ENCODE results near the gene CCNL1. TPM values are rescaled to one million over a fixed set of nuclear protein-coding genes. Genes with fewer than 3 reads are reported as not detected.

CCNL1 gene
- total RNA-seq, 4 donors from 2014 or later, result 378 to 875 (median 605) TPM

DNA sequence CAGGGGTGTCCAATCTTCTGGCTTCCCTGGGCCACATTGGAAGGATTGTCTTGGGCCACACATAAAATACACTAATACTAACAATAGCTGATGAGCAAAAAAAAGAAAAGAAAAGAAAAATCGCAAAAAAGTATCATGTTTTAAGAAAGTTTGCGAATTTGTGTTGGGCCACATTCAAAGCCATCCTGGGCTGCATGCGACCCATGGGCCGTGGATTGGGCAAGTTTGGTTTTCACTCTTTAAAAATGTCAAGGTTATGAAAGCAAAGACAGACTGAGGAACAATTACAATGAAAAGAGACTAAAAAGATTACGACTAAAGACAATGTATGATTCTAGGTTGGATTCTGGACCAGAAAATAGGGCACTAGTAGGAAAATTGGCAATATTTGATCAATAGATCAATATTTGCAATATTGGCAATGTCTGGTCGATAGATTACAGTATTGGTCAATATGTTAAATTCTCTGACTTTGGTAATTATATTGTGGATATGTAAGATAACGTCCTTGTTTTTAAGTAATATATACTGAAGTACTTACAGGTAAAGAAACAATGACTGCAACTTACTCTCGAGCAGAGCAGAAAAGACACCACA, 19.9 kb downstream of the CCNL1 start:
- DNase-seq (ENCODE audit: low spot score) (no peak), ATAC-seq (ENCODE audit: low FRiP score) (no peak)
- TF ChIP-seq, protein P1, sequence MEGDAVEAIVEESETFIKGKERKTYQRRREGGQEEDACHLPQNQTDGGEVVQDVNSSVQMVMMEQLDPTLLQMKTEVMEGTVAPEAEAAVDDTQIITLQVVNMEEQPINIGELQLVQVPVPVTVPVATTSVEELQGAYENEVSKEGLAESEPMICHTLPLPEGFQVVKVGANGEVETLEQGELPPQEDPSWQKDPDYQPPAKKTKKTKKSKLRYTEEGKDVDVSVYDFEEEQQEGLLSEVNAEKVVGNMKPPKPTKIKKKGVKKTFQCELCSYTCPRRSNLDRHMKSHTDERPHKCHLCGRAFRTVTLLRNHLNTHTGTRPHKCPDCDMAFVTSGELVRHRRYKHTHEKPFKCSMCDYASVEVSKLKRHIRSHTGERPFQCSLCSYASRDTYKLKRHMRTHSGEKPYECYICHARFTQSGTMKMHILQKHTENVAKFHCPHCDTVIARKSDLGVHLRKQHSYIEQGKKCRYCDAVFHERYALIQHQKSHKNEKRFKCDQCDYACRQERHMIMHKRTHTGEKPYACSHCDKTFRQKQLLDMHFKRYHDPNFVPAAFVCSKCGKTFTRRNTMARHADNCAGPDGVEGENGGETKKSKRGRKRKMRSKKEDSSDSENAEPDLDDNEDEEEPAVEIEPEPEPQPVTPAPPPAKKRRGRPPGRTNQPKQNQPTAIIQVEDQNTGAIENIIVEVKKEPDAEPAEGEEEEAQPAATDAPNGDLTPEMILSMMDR (IDR thresholded peaks at IDR 0.05), result no peak

DNA sequence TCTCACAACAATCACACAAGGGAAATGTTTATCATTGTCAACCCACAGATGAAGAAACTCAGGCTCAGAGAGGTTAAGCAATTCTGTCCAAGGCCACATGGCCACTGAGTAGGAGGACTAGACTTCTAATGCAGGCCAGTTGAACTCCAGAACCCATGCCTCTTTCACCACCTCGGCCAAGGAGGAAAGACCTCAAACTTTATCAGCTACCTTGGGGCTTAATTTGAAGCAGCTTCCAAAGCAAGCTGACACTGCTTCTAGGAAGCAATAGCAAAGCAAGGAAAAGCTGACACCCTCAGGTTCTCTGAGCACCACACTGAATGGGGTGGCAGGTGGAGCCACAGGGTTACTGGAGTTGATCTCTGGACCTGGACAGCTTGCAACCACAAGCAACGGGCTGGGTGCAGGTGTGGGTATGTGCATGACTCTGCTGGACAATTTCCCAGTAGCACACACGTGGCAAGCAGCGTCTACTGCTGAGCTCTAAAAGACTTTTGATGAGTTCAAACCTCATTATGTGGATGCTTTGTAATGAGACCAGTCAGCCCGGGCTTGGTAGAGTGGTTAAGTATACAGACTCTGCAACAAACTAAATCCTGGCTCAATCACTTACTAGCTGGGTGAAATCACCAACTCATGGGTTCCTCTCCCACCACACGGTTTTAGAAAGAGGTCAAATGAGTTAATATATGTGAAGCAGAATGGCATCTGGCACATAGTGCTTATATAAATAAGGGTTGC, 23.1 kb downstream of the CCNL1 start:
- ATAC-seq (ENCODE audit: low FRiP score), result peak; percentile 11
- DNase-seq (ENCODE audit: low spot score), result no peak
- TF ChIP-seq, protein P1 (IDR thresholded peaks at IDR 0.05), result no peak

DNA sequence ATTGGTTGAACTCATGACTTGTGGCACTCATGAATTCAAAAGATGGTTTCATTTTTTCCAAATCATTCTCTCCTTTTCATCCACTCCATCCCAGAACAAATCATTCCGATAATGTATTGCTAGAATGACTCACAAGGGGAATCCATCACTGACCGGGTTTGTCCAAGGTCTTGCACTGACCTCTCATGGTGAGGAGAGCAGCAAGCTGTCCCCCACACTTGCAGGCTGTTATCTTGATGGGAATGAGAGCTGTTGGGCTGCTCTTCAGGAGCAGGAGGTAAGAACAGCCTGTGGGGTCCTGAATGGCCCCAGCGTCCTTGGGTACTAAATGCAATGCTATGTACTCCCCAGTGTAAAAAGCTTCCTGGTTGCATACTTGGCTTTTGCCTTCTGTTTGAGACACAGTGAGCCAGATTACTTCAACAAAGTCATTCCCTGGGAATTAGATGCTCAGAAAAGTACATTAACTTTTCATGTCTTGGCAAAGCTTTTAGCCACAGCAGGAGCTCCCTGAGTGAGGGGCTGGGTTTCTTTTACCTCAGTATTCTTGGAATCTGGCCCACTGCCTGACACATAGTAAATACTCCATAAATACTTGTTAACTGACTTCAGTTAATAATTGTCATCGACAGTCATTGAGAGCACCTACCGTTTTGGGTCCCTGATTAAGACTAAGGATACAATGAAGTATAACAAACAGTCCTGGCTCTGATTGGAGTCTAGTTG, 24.1 kb downstream of the CCNL1 start:
- no peak for DNase-seq (ENCODE audit: low spot score)
- TF ChIP-seq, protein P1 (IDR thresholded peaks at IDR 0.05), result no peak
- ATAC-seq (ENCODE audit: low FRiP score), result peak; percentile 60

DNA sequence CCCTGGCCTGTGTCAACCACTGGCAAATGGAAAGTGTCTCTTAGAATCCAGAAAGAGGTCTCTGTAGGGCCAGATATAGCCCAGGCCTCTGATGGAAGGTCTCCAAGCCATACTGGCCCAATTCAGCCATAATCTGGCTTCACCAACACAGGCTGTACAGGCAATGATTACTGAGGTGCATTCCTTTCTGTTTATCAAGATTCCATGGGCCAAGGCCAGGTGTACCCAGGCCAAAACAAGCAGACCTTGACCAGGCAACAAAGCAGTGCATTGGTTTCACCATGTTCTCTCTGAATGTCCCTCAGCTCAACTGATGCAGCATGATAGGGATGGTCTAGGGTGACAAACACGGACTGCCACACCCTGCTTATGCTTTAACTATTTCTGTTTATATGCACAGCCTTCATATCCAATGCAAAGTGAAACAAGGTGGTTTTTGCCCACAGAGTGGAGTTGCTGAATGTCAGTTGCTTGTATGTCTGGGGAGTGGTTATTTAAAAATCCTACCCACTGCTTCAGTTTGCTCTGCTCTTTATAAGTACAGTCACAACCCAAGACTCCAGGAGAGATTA, 25.2 kb downstream of the CCNL1 start:
- no peak for ATAC-seq (ENCODE audit: low FRiP score)
- TF ChIP-seq, protein P1 (IDR thresholded peaks at IDR 0.05), result no peak

DNA sequence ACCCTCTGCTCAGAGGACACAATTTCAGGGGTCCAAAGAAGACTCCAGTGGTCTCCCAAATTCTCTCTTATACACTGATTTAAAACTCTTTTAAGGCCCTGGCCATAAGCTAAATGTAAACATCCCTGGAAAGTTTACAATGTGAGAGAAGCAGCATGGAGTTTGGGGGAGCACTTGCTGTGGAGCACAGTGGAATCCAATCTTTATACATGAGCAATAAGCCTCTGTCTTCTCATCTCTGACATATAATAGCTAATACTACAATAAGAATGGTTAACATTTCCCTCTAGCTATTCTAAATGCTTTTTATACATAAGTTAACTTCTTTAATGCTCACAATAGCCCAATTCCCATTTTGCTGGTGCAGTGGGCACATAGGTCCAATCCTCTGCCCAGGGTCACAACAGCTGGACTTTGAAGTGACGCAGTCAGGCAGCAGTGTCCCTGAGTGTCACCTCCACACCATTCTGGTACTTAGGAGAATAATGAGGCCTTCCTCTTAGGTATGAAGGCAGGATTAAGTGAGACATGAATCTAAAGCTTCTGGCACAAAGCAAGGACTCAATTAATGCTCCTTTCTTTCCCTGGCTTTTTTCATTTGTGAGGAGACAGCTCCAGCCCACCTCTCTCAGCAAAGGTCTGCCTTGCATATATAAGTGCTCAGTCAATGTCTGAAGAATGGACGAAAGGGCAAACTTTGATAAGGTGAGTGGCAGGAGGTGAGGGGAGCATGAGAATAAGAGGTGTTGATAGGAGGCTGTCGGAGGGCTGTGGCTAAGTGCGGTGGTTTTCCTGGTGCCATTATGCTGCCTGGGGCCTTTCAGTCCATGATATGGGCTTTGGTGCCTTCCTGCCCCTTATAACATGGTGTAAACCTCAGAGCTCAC, 26.3 kb downstream of the CCNL1 start:
- no peak for ATAC-seq (ENCODE audit: low FRiP score)
- TF ChIP-seq, protein P1 (IDR thresholded peaks at IDR 0.05), result no peak
- no peak for DNase-seq (ENCODE audit: low spot score)

More for the DNA sequence above, 25.2 kb downstream of the CCNL1 start:
- no peak for DNase-seq (ENCODE audit: low spot score)

DNA sequence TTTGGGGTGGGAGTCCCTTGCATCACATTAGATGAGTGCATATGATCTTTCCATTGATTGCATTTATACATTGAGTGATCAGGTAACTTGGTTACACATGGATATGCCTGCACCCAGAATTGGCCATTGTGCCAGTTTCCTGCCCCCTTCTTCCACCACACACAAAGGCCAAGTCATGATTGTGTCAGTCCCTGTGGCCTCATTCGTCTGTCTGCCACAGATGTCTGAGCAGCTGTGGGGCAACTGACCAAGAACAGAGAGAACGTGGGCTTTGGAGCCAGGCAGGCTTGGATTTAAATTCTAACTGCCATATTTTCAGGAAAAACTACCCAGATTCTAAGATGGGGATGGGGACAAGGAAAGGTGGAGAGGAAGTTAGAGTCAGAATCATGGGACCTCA, 27.0 kb downstream of the CCNL1 start:
- DNase-seq (ENCODE audit: low spot score), result no peak
- TF ChIP-seq, protein P1 (IDR thresholded peaks at IDR 0.05), result no peak
- ATAC-seq (ENCODE audit: low FRiP score), result no peak

Data from omental fat pad (tissue), 4 donors.